Psoas muscle (tissue), 8 donors: ENCODE data around the gene TPCN2. TPM values are rescaled to one million over a fixed set of nuclear protein-coding genes. Genes with fewer than 3 reads are reported as not detected.
A peak's percentile ranks its signal among the peaks of the same experiment; 100 is the strongest.

Experiments used
- ATAC-seq, 4 donors: fragments of 200-7000 bp; cut with Tn5 transposase; one replicate each; pipeline ENCODE4 v1.9.1; 2020; ENCODE audit warnings: moderate library complexity in 3 of 4, mild to moderate bottlenecking in 2 of 4
- DNase-seq, 2 donors: peaks; one replicate each; pipeline ENCODE4 v3.0.0-alpha.2; 2020
- H3K27ac ChIP-seq: fragments of 200-600 bp; one replicate; pipeline ENCODE4 v1.8.0; 2022
- H3K27me3 ChIP-seq, 3 donors: fragments of 200-600 bp in 1 of 3; one replicate each; pipeline versions ENCODE4 v1.6.1 to v1.8.0; 2013 to 2022; ENCODE audit warnings: low read length in 2 of 3, mild to moderate bottlenecking in 2 of 3, moderate library complexity in 1 of 3; ENCODE audit not compliant: insufficient read depth in 3 of 3
- H3K36me3 ChIP-seq, 2 donors: fragments of 200-600 bp in 1 of 2; one replicate each; pipeline versions ENCODE4 v1.6.1 to v1.8.0; 2013 to 2022; ENCODE audit warnings: low read depth in 1 of 2, mild to moderate bottlenecking in 1 of 2, moderate library complexity in 1 of 2; ENCODE audit not compliant: insufficient read depth in 1 of 2
- H3K4me1 ChIP-seq: fragments of 200-600 bp; one replicate; pipeline ENCODE4 v1.8.0; 2022
- H3K4me3 ChIP-seq: fragments of 200-600 bp; one replicate; pipeline ENCODE4 v1.8.0; 2022; ENCODE audit warnings: mild to moderate bottlenecking
- H3K9me3 ChIP-seq: fragments of 200-600 bp; one replicate; pipeline ENCODE4 v1.8.0; 2022
- WGBS, 3 donors: extraction: QIAGEN DNeasy Blood & Tissue Kit; methylation state at CpG; one replicate each; pipeline versions ENCODE4 v1.1.6 to v1.1.7; 2013; 5-methylcytosine and 5-hydroxymethylcytosine counted together
- intact Hi-C, 2 donors: fragments of 100-400 bp; cut with DNase I; formaldehyde crosslinking; loops; one replicate each; pipeline versions ENCODE4 v1.11.0 to v1.14.2; 2022
- polyA plus RNA-seq, 3 donors: library from polyadenylated mRNA; stranded (reverse); fragments of 200-250 nt; gene quantifications; one replicate each; pipeline ENCODE4 v1.2.3, GENCODE V29; 2013
- total RNA-seq, 4 donors: library from RNA; stranded (reverse); fragmentation: NEBNext Ultra II Directional in 2 of 4; extraction: Animal tissue kit (Norgen Biotek cat#: 25700) in 2 of 4; gene quantifications; one replicate each; pipeline versions ENCODE4 v1.2.1 to v1.2.4, GENCODE V29; 2021 to 2023
- TF ChIP-seq, protein P1 (sequence below): fragments of 200-600 bp; IDR thresholded peaks from one replicate; pipeline ENCODE4 v1.8.0; 2022; ENCODE audit warnings: antibody characterized with exemption
- donor health status: healthy with polysubstance abuse.
- donor health status: DM: no; HTN: no; CAD: no; lungs with moderate emphysema.
- donor health status: Bipolar disorder and iron deficiency.
- donor health status: healthy.
- donor health status: DM: yes; HTN: yes; CAD: no.
- donor health status: DM: no; HTN: no; CAD: no.
- donor health status: DM: no; HTN: no; CAD: no.
- donor health status: DM: yes; HTN: yes; CAD: no.

The TPCN2 gene
- total and polyA plus RNA-seq, 7 donors = 2.2 to 6.0 (median 3.5) TPM

DNA sequence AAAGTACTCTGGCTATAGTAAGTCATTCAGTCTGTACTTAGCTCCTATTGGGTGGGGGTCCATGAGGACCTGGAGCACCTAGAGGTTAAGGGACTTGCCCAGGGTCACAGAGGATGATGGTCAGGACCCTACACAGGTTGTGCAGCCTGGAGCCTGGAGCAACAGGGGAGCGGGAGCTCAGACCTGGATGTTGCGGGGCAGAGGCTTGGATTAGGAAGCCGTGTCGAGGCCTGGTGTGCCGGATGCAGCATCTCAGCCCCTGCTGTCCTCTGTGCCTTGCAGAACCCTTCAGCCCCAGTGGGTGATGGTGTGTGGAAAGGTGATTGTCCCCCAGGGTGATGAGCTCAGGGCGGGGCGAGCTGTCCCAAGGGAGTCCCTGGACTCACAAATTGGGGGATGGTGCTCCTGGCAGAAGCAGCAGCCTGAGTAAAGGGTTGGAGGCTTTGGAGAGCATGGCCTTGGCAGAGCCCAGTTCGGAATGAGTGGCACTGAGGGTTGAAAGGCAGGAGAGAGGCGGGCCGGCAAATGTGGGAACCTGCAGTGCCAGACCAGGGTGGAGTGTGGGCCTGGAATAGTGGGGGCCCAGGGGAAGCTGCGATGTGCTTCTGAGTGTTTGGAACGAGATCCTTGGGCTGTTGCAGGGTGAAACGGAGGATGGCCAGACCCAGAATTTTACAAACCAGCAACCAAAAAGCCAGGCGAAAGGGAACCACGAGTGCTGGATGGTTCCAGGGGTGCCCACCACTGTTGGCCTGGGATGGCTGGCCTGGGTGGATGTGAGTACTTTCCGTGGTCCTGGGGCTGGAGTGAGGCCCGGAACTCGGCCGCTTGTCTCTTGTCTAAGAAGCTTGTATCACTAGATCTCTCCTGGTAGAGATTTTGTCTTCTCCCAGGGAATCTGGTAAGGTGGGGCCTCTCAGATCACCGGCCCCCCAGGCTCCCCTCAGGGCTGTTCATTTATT is 2.9 kb downstream of the TPCN2 start:
- H3K27ac ChIP-seq = no peak overlapping the region
- H3K4me1 ChIP-seq = peaks cover 26% of the 10 kb centered on the region
- intact Hi-C loops = no loop called here

DNA sequence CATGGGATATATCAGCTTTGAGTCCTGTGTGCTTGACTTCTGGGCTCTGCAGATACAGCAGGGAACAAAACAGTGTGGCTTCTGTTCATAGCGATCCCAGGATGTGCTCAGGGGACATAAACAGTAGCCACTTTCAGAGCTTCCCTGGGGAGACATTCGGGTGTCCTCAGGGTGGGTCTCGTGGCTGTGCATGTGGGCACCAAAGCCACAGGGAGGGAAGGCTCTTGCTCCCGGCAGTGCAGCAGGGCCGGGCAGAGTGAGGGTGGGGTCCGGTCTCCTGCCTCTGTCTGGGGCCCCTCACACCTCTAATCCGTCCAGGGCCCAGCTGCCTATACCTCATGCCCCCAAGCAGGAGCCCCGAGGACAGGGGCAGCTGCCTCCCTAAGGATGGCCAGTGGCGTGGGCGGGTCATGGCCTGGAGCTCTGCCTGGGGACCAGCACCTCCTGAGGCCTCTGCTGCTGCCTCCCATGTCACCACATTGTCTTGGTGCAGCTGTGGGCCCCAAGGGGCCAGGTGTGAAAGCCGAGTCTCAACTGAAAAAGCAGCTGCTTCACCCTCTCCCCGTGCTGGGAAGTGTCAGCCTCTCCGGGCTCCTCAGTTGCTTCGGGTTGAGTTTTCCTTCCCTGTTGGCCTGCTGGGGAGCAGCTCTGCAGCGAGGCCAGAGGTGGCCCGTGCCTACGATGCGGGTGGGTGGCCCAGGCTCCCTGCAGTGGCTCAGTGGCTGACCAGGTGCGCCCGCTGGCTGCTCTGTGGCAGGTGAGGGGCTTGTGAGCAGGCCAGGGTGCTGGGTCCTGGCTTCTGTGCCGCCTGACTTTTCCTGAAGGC is 3.8 kb downstream of the TPCN2 start:
- H3K36me3 ChIP-seq = peaks cover 0 to 19% of the 10 kb centered on the region in 2 donors
- no peak overlapping the region for H3K4me3 ChIP-seq
- H3K27ac ChIP-seq = no peak overlapping the region
- DNase-seq = no peak
- H3K27me3 ChIP-seq = no peaks in the 10 kb centered on the region
- peaks cover 26% of the 10 kb centered on the region for H3K4me1 ChIP-seq
- TF ChIP-seq, protein P1, sequence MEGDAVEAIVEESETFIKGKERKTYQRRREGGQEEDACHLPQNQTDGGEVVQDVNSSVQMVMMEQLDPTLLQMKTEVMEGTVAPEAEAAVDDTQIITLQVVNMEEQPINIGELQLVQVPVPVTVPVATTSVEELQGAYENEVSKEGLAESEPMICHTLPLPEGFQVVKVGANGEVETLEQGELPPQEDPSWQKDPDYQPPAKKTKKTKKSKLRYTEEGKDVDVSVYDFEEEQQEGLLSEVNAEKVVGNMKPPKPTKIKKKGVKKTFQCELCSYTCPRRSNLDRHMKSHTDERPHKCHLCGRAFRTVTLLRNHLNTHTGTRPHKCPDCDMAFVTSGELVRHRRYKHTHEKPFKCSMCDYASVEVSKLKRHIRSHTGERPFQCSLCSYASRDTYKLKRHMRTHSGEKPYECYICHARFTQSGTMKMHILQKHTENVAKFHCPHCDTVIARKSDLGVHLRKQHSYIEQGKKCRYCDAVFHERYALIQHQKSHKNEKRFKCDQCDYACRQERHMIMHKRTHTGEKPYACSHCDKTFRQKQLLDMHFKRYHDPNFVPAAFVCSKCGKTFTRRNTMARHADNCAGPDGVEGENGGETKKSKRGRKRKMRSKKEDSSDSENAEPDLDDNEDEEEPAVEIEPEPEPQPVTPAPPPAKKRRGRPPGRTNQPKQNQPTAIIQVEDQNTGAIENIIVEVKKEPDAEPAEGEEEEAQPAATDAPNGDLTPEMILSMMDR = no peak
- intact Hi-C loops = no loop called here
- ATAC-seq = no peak
- 69 to 75% (median 69%) methylated on average over 20 to 21 of the region's 21 CpGs for WGBS, 3 donors
- no peaks in the 10 kb centered on the region for H3K9me3 ChIP-seq

More for the DNA sequence above, 2.9 kb downstream of the TPCN2 start:
- H3K4me3 ChIP-seq = no peak overlapping the region
- WGBS, 3 donors = 77 to 87% (median 78%) methylated on average over 19 to 20 of the region's 20 CpGs
- DNase-seq (peak in 1 of 2 donors; percentile 25), ATAC-seq (no peak)
- peaks cover 0 to 19% of the 10 kb centered on the region in 2 donors for H3K36me3 ChIP-seq
- TF ChIP-seq, protein P1 = no peak
- H3K27me3 ChIP-seq = no peaks in the 10 kb centered on the region
- no peaks in the 10 kb centered on the region for H3K9me3 ChIP-seq

DNA sequence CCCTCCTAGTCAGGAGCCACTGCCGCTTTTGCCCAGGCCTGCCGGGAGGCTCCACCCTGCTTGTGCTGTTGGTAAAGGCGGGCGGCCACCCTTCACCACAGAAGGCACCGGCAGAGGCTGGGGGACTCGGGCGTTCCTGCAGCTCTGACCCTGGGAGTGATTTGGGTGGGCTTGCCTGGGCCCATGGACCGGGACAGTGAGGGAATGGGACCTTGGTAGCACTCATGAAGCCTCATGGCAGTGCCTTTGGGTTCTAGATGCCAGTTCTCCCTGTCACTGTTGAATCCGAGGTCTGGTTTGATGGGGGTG is 4.4 kb downstream of the TPCN2 start:
- intact Hi-C loops = no loop called here
- Histone ChIP-seq H3K27me3 (no peaks in the 10 kb centered on the region), H3K9me3 (no peaks in the 10 kb centered on the region), H3K27ac (no peak overlapping the region), H3K36me3 (peaks cover 0 to 19% of the 10 kb centered on the region in 2 donors), H3K4me1 (peaks cover 25% of the 10 kb centered on the region), H3K4me3 (no peak overlapping the region)
- DNase-seq (no peak), ATAC-seq (no peak)
- WGBS, 3 donors = 87 to 92% (median 88%) methylated on average over 9 of the region's 9 CpGs
- TF ChIP-seq, protein P1 = no peak

DNA sequence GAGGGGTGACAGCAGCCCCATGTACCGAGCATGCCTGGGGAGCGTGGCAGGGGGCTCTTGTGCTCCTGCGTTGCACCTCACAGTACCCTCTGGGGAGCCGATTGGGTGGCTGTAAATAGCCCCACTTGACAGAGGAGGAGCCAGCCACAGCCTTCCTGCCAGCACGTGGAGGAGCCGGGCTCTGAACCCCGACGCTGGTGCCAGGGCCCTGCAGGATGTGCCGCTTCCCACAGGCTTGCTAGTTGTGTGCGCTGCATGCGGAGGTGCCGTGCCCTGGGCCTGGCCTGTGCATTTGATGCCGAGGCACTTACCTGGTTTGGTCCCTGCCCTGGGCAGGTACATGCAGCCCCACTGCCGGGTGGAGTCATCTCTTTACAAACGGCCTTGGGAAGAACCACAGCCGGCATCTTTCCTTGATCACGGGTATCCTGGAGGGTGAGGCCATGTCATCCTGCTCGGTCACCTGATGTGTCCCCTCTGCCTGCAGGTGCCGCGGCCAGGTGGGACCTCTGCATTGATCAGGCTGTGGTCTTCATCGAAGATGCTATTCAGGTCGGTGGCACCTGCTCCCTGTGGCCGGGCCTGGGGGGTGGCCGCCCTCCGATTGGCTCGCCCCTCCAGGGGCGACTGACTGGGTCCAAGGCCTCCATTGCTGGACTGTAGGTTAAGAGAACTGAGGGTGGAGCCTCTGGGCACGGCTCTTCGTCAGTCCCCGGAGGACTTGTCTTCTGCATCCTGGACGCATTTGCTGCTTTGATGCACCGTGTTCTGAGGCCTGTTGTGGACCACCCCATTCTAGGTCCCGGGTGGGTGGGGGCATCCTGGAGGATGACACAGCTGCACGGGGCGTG is 5.0 kb downstream of the TPCN2 start:
- WGBS, 3 donors = 75 to 83% (median 78%) methylated on average over 35 of the region's 35 CpGs
- ATAC-seq = no peak
- no peaks in the 10 kb centered on the region for H3K27me3 ChIP-seq
- no peaks in the 10 kb centered on the region for H3K9me3 ChIP-seq
- DNase-seq = no peak
- peaks cover 0 to 19% of the 10 kb centered on the region in 2 donors for H3K36me3 ChIP-seq
- no peak overlapping the region for H3K4me3 ChIP-seq
- no peak overlapping the region for H3K27ac ChIP-seq
- intact Hi-C loops = no loop called here
- TF ChIP-seq, protein P1 = no peak
- peaks cover 22% of the 10 kb centered on the region for H3K4me1 ChIP-seq
